ENCODE data around the gene SLC34A1.

Gene SLC34A1

DNA sequence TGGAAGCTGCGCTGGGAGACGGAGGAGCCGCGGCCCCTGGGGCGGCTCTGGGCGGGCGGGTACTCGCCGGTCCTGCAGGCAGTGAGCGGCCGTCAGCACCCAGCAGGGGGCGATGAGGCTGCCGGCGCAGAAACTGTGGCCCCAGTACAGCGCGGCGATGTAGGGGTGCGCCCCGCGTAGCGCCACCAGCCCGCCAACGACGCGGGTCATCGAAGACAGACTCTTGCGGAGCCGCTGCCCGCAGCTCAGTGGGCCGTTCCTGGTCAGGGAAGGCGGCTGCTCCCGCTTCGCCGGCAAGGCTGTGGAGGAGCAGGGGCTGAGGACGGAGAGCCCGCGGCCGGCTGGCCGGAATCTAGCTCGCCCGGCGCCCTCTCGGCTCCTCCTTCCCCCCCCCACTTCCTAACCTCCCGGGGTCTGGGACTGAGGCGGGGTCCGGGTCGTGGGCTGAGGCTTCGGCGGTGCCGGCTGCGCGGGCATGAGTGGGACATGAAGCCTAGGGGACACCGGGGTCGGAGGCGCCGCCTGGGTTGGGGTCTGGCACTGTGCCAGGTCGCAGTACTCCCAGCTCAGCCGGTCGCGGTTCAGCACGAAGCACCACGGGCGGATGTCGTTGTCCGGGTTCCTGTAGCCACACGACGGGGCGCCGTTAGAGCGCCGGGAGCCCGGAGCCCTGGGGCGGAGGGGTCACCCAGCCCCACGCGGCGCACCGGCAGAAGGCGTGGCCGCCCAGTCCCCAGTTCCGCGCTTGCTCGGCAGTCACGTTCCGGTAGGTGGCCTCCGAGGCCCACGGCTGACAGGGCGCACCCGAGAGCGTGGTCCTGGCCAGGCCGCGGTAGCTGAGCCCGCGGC is 19.8 kb downstream of the SLC34A1 start:
- DNase-seq (ENCODE audit: low spot score): no peak
- peak overlapping the region; percentile 77 for H3K4me3 ChIP-seq
- TF ChIP-seq CTCF (IDR thresholded peaks at IDR 0.05): peak; percentile 56
- H3K27ac ChIP-seq: peak overlapping the region in 1 of 2 donors; percentile 24

DNA sequence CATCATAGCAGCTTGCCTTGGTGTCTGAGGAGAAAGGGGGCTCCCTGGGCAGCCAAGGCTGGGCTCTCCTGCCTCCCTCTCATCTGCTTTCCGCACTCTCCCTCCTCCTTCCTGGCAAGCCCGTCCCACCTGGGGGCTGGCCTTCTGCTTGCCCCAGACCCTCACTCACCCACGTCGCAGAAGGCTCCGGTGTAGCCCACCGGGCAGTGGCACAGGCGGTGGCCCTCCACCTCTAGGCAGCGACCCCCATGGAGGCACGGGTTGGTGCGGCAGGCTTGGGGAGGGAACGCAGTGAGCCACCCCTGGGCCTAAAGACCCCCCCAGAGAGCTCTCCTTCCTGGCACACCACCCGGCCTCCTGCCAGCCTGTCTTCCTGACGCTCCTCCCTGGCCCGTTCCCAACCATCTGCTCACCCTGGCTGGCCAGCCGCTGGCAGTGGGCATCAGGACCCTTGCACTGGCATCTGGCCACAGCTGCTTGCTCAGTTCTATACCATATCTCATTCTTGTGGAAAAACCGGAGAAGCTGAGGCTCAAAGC is 20.5 kb downstream of the SLC34A1 start:
- no peak overlapping the region for H3K27ac ChIP-seq
- no peak for TF ChIP-seq CTCF (IDR thresholded peaks at IDR 0.05)
- peak overlapping the region; percentile 77 for H3K4me3 ChIP-seq
- DNase-seq (ENCODE audit: low spot score): no peak

DNA sequence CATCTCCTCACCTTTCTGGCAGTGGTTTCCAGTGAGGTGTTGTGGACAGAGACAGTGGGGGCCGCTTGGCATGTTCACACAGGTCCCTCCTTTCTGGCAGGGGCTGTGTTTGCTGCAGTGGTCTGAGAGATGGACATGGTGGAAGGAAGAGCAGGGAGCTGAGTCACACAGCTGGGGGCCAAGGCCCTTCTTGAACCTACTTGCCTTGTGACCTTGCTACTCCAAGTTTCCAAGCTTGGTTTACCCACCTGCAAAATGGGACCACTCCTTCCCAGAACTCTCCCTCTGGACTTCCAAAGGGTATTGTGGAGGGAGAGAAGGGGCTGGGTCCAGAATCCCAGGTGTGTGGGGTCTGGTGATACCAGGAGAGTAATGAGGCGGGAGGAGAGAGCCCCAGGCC is 21.1 kb downstream of the SLC34A1 start:
- no peak for DNase-seq (ENCODE audit: low spot score)
- Histone ChIP-seq H3K4me3 (no peak overlapping the region), H3K27ac (no peak overlapping the region)
- TF ChIP-seq CTCF (IDR thresholded peaks at IDR 0.05): no peak

- TF ChIP-seq CTCF (IDR thresholded peaks at IDR 0.05): no peak
- H3K27ac ChIP-seq: no peak overlapping the region
These were observed 21.6 kb downstream of the SLC34A1 start for GRCh38 chr5:177405805-177406204.

DNA sequence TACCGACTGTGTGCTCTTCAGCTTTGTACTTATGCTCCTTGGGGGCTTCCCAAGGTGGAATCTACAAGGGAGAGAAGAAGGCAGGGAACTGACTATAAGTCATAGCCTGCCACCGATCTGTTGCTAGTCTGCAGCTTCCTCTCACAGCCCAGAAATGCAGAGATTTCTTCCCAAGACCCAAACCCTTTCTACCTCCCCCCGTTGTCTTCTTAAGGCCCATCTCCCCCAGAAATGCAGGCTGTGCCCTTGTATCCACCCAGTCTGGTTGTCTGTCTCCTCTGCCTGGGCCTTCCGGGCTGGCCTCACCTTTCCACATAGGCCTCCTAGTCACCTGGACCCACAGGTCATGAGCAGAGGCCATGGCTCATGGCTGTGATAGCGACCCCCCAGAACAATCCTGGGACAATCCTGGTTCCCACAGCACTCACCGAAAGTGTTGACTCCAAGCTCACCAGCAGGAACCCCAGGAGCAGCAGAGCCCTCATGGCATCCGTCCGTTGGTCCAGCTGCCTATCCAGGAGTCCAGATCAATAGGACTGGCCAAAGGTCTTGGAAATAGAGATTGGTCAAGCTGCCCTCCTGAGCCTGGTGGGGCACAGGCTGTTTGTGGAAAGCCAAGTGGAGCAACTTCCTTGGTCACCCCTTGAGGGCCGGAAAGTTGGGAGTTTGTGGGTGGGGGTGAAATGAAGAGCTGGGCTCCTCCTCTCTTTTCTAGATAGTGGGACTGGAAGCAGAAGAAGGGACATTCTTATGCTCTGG is 25.0 kb downstream of the SLC34A1 start, which contains the start of gene F12:
F12 (minus strand) TSS at position 522 of the 759 bp plus-strand sequence; CDS start at position 485, 37 bp downstream.
- DNase-seq (ENCODE audit: low spot score): no peak
- TF ChIP-seq CTCF (IDR thresholded peaks at IDR 0.05): no peak
- H3K27ac ChIP-seq: no peak within 1 kb of the TSS

More at GRCh38 chr5:177405805-177406204, 21.6 kb downstream of the SLC34A1 start:
- H3K4me3 ChIP-seq: no peak overlapping the region
- DNase-seq (ENCODE audit: low spot score): no peak

GRCh38 chr5:177410575-177410974 is 26.3 kb downstream of the SLC34A1 start:
- TF ChIP-seq CTCF (IDR thresholded peaks at IDR 0.05): no peak
- DNase-seq (ENCODE audit: low spot score): no peak
- no peak overlapping the region for H3K4me3 ChIP-seq
- no peak overlapping the region for H3K27ac ChIP-seq

More for the DNA sequence above, 25.0 kb downstream of the SLC34A1 start, which contains the start of gene F12:
- H3K4me3 ChIP-seq: no peak within 1 kb of the TSS
